ACHN (cell line): ENCODE measurements around the gene AUH.
"Not testable (repeated sequence)": the region's sequence is repeated elsewhere in the genome, so short reads cannot be mapped to it uniquely, and the experiment has no call there.

Source experiments
- DNase-seq: peaks from one replicate; pipeline ENCODE4 v3.0.0-alpha.2; 2015
- in situ Hi-C: cut with HindIII; loops from 2 replicates; pipeline ENCODE4 v1.10.0; 2017; ENCODE audit warnings: low sequenced_read_pairs, low pct_ligation_motif_present, low pct_unique_long_range_greater_than_20kb

The AUH gene

GRCh38 chr9:91384954-91385353, 23.2 kb upstream of the AUH start:
- no peak for DNase-seq
- in situ Hi-C loops, result no loop called here

- no peak for DNase-seq
- in situ Hi-C loops, result no loop called here
Measured at GRCh38 chr9:91383577-91383976, 21.9 kb upstream of the AUH start.

GRCh38 chr9:91382298-91382697, 20.6 kb upstream of the AUH start:
- no peak for DNase-seq
- in situ Hi-C loops, result no loop called here

DNA sequence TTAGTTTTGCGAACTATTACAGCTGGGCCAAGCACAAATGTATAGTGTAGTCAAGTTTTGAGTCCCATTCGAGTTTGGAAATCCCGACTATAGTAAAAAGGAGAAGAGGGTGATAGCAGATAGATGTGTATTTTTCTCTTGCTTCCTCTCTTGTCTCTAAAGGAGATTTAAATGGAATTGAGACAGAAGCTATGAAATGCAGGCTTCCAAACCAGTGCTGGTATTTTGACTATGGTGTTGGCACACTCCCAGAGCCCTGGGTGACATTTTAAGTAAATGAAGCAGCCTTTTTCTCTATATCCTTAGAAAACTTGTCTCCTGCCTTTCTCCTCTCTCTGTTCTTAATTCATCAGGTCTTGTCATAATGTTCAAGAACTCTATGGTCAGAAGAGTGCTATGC, 17.7 kb upstream of the AUH start:
- DNase-seq, result no peak
- in situ Hi-C loops, result no loop called here

DNA sequence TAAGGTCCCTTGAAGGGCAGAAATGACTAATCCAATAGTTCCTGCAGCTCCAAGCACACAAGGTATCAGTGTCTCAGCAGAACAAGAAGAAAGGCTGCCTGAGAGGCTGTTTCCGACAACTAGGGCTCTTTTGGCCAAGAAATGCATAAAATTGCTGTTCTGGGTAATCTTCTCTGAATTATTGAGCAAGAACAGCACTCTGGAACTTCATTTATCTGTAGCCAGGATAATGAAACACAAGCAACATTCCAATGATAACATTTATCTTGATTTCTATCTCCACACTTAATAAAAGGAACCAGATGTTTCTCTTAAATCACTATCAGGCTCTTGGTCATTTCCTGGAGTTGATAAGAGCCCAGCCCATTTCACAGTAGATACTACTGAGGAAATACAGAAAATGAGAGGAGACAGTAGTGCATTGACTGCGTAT, 17.0 kb upstream of the AUH start:
- in situ Hi-C loops, result no loop called here

GRCh38 chr9:91378054-91378453, 16.3 kb upstream of the AUH start:
- in situ Hi-C loops, DNase-seq: not testable (repeated sequence)

More for the DNA sequence above, 17.0 kb upstream of the AUH start:
- DNase-seq, result no peak

DNA sequence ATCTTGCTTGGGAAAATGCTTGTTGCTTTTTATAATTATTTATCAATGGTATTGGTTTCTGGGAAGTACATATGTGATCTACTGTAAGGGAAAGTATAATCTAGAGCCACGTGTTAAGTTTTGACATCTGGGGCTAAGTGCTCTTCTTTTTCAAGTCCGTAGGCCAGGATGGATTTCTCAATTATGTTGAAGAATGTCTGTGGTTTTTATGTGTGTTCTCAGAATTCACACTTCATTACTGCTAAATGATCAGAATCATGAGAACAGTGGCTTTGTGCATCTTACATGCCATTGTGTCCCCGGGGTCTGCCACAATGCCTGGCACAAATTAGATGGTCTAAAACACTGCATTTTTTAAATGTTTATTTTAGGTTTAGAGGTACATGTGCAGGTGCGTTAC, 14.5 kb upstream of the AUH start:
- in situ Hi-C loops, result no loop called here
- DNase-seq, result no peak

DNA sequence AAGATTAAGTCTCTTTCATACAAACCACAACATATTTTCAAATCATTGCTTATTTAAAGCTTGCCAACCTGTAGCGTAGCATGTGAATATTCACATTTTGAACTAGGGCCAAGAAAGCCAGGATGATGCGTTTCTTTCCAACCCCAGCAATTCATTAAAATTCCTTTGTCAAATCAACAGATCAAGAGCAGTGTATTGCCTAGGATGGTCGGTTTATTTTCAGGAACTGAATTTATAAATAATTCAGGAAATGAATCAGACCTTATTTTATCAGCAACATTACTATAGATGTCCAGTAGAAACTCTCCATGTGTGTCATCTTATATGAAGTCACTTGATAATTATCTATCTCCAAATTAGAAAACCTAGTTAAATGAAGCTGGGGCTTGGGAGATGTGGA, 13.2 kb upstream of the AUH start:
- in situ Hi-C loops, result no loop called here
- DNase-seq, result no peak

GRCh38 chr9:91371894-91372293, 10.2 kb upstream of the AUH start:
- in situ Hi-C loops, result no loop called here
- DNase-seq, result no peak

GRCh38 chr9:91370006-91370405, 8.3 kb upstream of the AUH start:
- DNase-seq, in situ Hi-C loops: not testable (repeated sequence)

GRCh38 chr9:91364702-91365101, 3.0 kb upstream of the AUH start:
- in situ Hi-C loops, result no loop called here
- no peak for DNase-seq

- no peak for DNase-seq
- in situ Hi-C loops, result no loop called here
Measured at GRCh38 chr9:91364005-91364404, 2.3 kb upstream of the AUH start.

DNA sequence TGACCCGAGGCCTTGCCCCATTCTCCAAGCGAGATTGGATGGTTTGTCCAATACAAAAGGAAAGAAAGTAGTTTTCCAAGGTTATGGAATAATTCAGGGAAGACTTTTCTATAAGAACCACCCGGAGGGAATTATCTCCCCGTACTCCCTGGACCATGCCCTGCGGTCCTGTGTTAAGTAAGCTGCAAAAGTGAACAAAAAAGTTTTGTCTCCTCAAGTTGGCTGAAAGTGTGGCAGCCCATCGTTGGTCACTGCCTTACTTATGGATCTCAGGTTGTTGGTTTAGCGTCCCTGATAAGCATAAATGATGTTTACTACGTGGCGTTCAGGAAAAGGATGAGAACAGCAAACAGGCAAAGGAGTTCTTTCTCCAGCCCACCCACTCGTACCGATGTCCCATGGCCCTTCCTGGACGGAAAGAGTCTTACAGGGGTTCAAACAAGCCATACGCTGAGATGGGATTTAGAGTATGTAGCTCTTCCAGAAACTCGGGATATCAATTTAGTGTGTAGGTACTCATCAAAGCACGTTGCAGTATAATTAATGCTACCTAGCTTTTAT, 413 bp upstream of the AUH start:
- no peak for DNase-seq
- in situ Hi-C loops, result no loop called here

GRCh38 chr9:91360551-91361290, 997 bp downstream of the AUH start:
- no peak for DNase-seq
- in situ Hi-C loops, result no loop called here

DNA sequence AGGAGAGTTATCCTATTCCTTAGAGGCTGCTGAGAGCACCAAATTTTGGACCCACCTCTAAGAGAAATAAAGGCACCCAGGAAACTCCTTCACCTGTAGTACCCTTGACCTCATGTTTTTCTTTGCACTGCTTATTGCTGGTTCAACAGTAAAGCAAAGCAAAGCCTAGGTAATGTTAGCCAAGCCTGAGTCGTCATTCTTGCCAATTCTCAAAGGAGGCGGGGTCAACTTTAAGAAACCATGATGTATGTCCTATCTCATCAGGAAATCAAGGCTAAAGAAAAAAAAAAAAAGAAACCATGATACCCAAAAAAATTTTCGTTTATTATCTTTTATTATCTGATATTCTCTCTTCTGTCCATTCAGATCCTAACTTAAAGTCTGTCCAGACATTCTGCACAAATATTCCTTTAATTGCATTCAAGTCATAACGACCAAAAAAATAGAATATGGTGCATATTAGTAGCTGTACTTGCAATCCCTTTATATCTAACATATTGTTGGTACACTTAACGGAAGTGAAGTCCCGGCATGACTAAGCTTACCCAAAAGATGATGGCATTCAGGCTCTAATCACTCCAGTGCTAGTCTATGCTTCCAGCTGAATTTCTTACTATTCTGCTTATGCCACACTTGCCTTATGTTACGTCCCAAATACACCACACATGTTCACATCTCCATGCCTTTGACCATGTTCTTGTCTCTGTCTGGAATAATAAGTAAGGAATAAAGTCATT, 1.8 kb downstream of the AUH start:
- in situ Hi-C loops, result no loop called here
- no peak for DNase-seq

DNA sequence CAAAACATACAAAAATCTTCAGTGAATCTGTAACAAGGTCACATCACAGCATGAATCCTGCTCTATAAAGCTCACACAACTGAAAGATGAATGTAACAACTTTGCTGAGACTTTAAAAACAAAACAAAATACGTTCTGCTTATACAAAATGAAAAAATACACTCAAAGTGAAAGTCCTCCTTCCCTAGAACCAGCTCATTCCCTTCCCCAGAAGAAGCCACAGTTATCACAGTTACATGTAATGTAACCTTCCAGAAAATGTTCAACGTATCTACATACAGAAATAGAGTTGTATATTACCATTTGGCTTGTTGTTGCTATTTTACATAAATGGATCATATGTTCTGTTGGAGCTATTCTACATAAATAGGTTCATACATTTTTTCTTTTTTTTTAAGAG, 2.6 kb downstream of the AUH start:
- in situ Hi-C loops, result no loop called here
- DNase-seq, result no peak

- no peak for DNase-seq
- in situ Hi-C loops, result no loop called here
Measured at GRCh38 chr9:91354881-91355280, 6.8 kb downstream of the AUH start.

GRCh38 chr9:91349115-91349555, 12.6 kb downstream of the AUH start:
- no peak for DNase-seq
- in situ Hi-C loops, result no loop called here

- DNase-seq, result no peak
- in situ Hi-C loops, result no loop called here
Measured at GRCh38 chr9:91348191-91348807, 13.4 kb downstream of the AUH start.
